ENCODE data around the gene SYDE1.

SYDE1 gene

GRCh38 chr19:15108845-15109767, 1.9 kb downstream of the SYDE1 start:
- no peak for DNase-seq

- no peak for DNase-seq
Observed at GRCh38 chr19:15109768-15110417, 2.7 kb downstream of the SYDE1 start.

GRCh38 chr19:15110418-15110815, 3.2 kb downstream of the SYDE1 start:
- no peak for DNase-seq

- DNase-seq: no peak
Observed at GRCh38 chr19:15111758-15112157, 4.6 kb downstream of the SYDE1 start.

GRCh38 chr19:15112385-15112784, 5.2 kb downstream of the SYDE1 start:
- no peak for DNase-seq

- no peak for DNase-seq
Observed at GRCh38 chr19:15113245-15114152, 6.3 kb downstream of the SYDE1 start.

- DNase-seq: no peak
Observed at GRCh38 chr19:15114153-15114540, 6.9 kb downstream of the SYDE1 start.

- DNase-seq: no peak
Observed at GRCh38 chr19:15115080-15115479, 7.9 kb downstream of the SYDE1 start.

GRCh38 chr19:15115762-15116615, 8.8 kb downstream of the SYDE1 start:
- no peak for DNase-seq

GRCh38 chr19:15116856-15117255, 9.7 kb downstream of the SYDE1 start:
- no peak for DNase-seq

GRCh38 chr19:15118248-15118647, 11.0 kb downstream of the SYDE1 start:
- no peak for DNase-seq

- no peak for DNase-seq
Observed at GRCh38 chr19:15118789-15119494, 11.7 kb downstream of the SYDE1 start.

- DNase-seq: no peak
Observed at GRCh38 chr19:15120135-15121026, 13.2 kb downstream of the SYDE1 start.

GRCh38 chr19:15122331-15123030, 15.3 kb downstream of the SYDE1 start:
- DNase-seq: no peak

GRCh38 chr19:15123031-15123890, 16.1 kb downstream of the SYDE1 start:
- DNase-seq: no peak

- no peak for DNase-seq
Observed at GRCh38 chr19:15123900-15124299, 16.7 kb downstream of the SYDE1 start.

GRCh38 chr19:15124572-15125231, 17.5 kb downstream of the SYDE1 start:
- no peak for DNase-seq

Measured in activated gamma-delta T cell treated with Interleukin-2 at 50 U/mL for 16 hours (primary cell).